AG04449 (cell line): Measurements from ENCODE around the gene RAB13.
A peak's percentile ranks its signal among the peaks of the same experiment; 100 is the strongest.

Source experiments
- CTCF ChIA-PET: fragments of 350-600 bp; formaldehyde crosslinking; extraction: SDS; loops from one replicate; lab custom pipeline; 2021; ENCODE audit warnings: antibody characterized with exemption; lab: Yijun Ruan, JAX
- POLR2A ChIA-PET: fragments of 400-600, 350-600 bp; formaldehyde crosslinking; extraction: SDS; loops from one replicate; lab custom pipeline; 2020; ENCODE audit warnings: antibody characterized with exemption, inconsistent platforms; lab: Yijun Ruan, JAX
- DNase-seq: peaks from one replicate; pipeline ENCODE4 v3.0.0-alpha.2; 2010; ENCODE audit warnings: low read depth, low spot score
- H3K4me3 ChIP-seq: 2 replicates; pipeline ENCODE4 v1.5.1; 2011; ENCODE audit warnings: low read depth, mild to moderate bottlenecking, control low read depth, low read length
- TF ChIP-seq, protein P1 (sequence below): IDR thresholded peaks from one replicate; pipeline ENCODE4 v1.5.1; 2011; ENCODE audit warnings: mild to moderate bottlenecking, moderate library complexity, low read length, control low read depth, inconsistent platforms; ENCODE audit not compliant: insufficient read depth; ENCODE audit errors: missing control alignments

RAB13 gene

DNA sequence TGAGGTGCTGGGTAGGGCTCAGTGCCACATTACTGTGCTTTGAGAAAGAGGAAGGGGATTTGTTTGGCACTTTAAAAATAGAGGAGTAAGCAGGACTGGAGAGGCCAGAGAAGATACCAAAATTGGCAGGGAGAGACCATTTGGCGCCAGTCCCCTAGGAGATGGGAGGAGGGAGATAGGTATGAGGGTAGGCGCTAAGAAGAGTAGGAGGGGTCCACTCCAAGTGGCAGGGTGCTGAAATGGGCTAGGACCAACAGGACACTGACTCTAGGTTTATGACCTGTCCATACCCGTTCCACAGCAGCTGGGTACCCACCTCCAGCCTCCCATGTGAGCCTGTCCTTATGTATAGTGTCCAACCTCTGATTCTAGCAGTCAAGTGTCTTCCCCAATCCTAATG is 26.7 kb downstream of the RAB13 start:
- POLR2A ChIA-PET, result interaction anchor here (0.6 to 1.7 kb wide), 3 partner anchors 8 to 296 kb away, joined by 3 to 17 read pairs (median 5); partner anchors contain the start of gene CREB3L4

DNA sequence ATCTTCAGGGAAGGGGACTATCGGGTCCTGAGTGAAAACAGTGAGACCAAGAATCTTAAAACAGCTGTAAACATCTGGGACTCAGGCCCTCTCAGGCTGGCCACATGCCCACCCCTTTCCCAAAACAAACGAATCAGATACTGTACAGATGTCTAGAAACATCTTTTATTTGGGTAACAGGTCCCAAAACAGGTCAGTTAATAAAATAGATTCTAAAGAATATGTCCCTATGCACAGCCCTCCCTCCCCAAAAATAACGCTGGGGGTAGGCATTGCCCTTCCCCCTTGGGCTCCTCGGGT is 27.2 kb downstream of the RAB13 start:
- TF ChIP-seq, protein P1, sequence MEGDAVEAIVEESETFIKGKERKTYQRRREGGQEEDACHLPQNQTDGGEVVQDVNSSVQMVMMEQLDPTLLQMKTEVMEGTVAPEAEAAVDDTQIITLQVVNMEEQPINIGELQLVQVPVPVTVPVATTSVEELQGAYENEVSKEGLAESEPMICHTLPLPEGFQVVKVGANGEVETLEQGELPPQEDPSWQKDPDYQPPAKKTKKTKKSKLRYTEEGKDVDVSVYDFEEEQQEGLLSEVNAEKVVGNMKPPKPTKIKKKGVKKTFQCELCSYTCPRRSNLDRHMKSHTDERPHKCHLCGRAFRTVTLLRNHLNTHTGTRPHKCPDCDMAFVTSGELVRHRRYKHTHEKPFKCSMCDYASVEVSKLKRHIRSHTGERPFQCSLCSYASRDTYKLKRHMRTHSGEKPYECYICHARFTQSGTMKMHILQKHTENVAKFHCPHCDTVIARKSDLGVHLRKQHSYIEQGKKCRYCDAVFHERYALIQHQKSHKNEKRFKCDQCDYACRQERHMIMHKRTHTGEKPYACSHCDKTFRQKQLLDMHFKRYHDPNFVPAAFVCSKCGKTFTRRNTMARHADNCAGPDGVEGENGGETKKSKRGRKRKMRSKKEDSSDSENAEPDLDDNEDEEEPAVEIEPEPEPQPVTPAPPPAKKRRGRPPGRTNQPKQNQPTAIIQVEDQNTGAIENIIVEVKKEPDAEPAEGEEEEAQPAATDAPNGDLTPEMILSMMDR, result no peak
- H3K4me3 ChIP-seq, result peak overlapping the region; percentile 94
- CTCF ChIA-PET, result interaction anchor here (1.5 to 5.6 kb wide), 2 partner anchors 14 to 28 kb away, joined by 7 to 83 read pairs; partner anchors contain the start of genes DENND4B and RAB13
- POLR2A ChIA-PET, result interaction anchor here (0.6 to 1.7 kb wide), 8 partner anchors 9 to 36 kb away, joined by 3 to 17 read pairs (median 4); partner anchors contain the start of genes CREB3L4, DENND4B, GATAD2B and JTB
- DNase-seq, result no peak

More for the DNA sequence above, 26.7 kb downstream of the RAB13 start:
- no peak for DNase-seq
- CTCF ChIA-PET, result interaction anchor here (1.2 to 5.6 kb wide), 2 partner anchors 14 to 28 kb away, joined by 3 to 83 read pairs; partner anchors contain the start of gene DENND4B
- TF ChIP-seq, protein P1, result no peak
- no peak overlapping the region for H3K4me3 ChIP-seq

DNA sequence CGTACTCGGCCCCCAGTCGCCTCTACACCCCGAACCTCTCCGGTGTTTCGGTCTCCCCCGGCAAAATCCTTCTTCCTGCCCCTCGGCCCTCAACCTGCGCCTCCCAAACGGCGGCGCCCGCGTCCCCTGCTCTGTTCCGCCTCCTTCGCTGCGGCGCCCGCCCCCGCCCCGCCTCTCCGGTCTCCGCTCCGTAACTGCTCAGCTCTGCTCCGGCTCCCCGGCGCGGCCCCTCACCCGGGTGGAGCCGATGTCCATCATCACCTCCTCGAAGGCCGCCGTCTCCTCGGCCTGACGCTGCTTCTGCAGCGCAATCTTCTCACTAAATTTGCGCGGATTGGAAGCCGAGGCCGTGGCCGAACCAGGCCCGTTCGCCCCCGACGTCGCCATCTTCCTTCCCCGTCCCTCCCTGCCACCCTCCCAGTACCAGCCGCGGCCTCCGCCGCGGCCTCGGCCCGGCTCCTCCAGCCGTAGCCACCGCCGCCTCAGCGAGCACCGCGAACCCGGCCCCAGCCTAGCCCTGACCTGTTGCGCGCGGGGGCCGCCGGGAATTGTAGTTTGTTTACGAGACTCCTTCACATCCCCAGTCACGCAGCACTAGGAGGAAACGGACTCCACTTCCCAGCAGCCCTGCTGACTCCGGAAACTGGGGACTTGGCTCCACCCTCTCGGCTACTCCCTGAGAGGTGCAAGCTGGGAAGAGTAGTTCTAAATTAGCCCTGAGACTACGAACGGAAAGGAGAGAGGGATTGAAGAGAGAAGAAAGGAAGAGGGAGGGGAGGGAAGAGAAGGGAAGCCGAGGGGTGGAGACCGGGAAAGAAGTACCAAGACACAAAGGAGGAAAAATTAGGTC is 27.8 kb downstream of the RAB13 start, which contains the start of gene CRTC2:
TSS of gene CRTC2 (minus strand) at position 502 of the 850 bp plus-strand sequence. CDS start at position 387, 115 bp downstream.
- DNase-seq, result peak; percentile 85
- POLR2A ChIA-PET, result interaction anchor here (0.6 to 2.7 kb wide), 11 partner anchors 9 to 35 kb away, joined by 3 to 18 read pairs (median 4); partner anchors contain the start of genes CREB3L4, DENND4B, GATAD2B and JTB
- CTCF ChIA-PET, result interaction anchor here (1.0 to 5.6 kb wide), 3 partner anchors 13 to 138 kb away, joined by 3 to 83 read pairs (median 7); partner anchors contain the start of genes DENND4B and RAB13
- H3K4me3 ChIP-seq, result peak within 1 kb of the TSS; percentile 94
- TF ChIP-seq, protein P1, result peak; percentile 2

DNA sequence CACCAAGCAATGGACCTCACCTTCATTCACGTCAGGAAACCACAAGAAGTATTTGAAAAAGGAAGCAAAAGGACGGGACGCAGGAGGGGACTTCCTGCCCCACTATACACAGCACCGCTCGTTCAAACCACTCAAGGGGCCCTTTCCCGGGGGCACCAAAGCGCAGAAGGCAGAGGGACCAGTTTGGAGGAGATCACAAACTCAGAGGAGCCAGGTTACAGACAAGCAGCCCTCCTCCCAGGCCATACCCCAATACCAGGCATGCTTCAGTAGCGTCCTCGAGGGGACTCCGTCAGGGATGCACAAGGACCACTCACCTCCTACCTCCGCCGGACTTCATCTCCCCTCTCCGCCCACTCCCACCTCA is 28.4 kb downstream of the RAB13 start:
- H3K4me3 ChIP-seq, result peak overlapping the region; percentile 94
- no peak for DNase-seq
- CTCF ChIA-PET, result interaction anchor here (0.7 to 5.6 kb wide), 4 partner anchors 9 to 137 kb away, joined by 3 to 83 read pairs (median 6); partner anchors contain the start of genes DENND4B and RAB13
- TF ChIP-seq, protein P1, result no peak
- POLR2A ChIA-PET, result interaction anchor here (0.6 to 2.7 kb wide), 7 partner anchors 8 to 332 kb away, joined by 3 to 18 read pairs (median 4); partner anchors contain the start of genes CREB3L4, DENND4B and JTB

DNA sequence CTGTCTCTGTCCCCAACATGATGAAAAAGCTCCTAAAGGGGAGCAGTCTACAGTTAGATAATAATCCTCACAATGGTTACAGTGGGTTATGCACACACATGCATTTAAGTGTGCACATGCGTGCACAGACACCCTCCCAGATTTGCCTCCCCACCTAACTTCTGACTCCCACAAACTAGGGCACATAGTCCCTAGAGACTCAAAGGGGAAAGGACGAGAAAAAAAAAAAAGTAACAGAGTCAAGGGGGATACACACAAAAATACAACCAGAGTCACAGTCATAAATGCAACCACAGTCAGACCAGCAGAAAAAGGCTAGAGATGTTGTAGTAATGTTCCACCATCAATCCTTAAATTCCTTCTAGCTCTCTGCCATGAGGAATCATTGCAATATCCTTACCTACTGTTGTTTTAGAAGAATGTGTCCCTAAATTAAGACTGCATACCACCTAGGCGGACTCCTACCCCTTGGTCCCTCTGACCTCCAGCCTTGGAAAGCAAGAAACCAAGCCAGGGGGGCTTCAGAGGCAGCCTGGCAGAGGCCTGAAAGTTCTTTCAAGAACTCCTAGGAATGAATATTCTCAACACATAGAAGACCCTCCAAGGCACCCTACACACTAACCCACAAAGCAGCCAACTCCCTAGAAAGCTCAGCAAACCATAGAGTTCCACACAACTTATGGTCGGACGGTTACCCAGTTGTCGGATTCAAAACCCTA is 29.0 kb downstream of the RAB13 start:
- CTCF ChIA-PET, result interaction anchor here (0.7 to 5.6 kb wide), 6 partner anchors 10 to 137 kb away, joined by 3 to 83 read pairs (median 4); partner anchors contain the start of gene DENND4B
- POLR2A ChIA-PET, result interaction anchor here (0.7 to 2.7 kb wide), 5 partner anchors 8 to 331 kb away, joined by 3 to 18 read pairs (median 4); partner anchors contain the start of genes CREB3L4 and DENND4B
- TF ChIP-seq, protein P1, result no peak
- no peak for DNase-seq
- H3K4me3 ChIP-seq, result peak overlapping the region; percentile 94
